Measurements from ENCODE around the gene MEGF6.

MEGF6 gene

DNA sequence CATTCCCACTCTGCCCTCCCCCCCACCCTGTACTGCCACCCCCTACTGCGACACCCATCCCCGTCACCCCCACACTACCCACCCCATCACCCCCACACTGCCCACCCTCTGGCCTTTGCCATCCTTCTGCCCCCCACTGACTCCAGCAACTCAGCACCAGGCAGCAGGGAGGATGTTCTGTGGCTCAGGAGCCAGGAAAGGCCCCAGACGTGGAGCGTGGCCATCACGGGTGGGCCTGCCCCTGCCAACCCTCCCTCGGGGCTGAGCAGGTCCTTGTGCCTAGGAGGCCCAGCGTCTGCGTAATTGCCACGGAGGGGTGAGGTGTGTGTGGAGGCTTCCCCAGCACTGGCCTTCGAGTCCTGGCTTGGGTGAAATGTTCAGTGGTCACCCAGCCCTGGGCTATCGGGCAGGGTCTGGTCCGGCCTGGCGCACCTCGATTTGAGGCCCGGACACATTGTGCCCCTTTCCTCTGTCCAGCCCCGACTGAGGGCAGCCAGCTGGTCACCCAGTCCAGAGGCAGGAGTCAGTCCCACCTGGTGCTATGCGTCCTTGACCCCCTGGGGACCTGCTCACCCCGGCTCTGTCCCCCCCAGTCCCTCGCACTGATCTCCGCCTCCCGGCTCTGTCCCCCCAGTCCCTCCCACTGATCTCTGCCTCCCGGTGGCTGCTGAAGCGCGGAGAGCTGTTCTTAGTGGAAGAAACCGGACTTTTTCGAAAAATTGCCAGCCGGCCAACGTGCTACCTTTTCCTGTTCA is 133.9 kb downstream of the MEGF6 start:
- H3K4me3 ChIP-seq (replicated peaks; ENCODE audit: insufficient read depth, low read length) = no peak overlapping the region
- no peak for DNase-seq (ENCODE audit: low read depth in 1 of 2, low spot score in 1 of 2)
- no peak overlapping the region for H3K27ac ChIP-seq (replicated peaks)
- H3K27me3 ChIP-seq (ENCODE audit: insufficient read depth, poor library complexity, severe bottlenecking) = peaks cover 18% of the 10 kb centered on the region
- TF ChIP-seq GABPA (IDR thresholded peaks at IDR 0.05; ENCODE audit: low read depth) (no peak), REST (IDR thresholded peaks at IDR 0.05; ENCODE audit: insufficient replicate concordance, low read depth) (no peak), CTCF (IDR thresholded peaks at IDR 0.05; ENCODE audit: insufficient read depth, low read length) (no peak), POLR2AphosphoS5 (IDR thresholded peaks at IDR 0.05; ENCODE audit: low read depth) (no peak), SPI1 (IDR thresholded peaks at IDR 0.05; ENCODE audit: borderline replicate concordance, low read depth) (no peak)

- TF ChIP-seq SPI1 (IDR thresholded peaks at IDR 0.05; ENCODE audit: borderline replicate concordance, low read depth) (no peak), CTCF (IDR thresholded peaks at IDR 0.05; ENCODE audit: insufficient read depth, low read length) (no peak), POLR2AphosphoS5 (IDR thresholded peaks at IDR 0.05; ENCODE audit: low read depth) (no peak), GABPA (IDR thresholded peaks at IDR 0.05; ENCODE audit: low read depth) (no peak), REST (IDR thresholded peaks at IDR 0.05; ENCODE audit: insufficient replicate concordance, low read depth) (no peak)
- DNase-seq (ENCODE audit: low read depth in 1 of 2, low spot score in 1 of 2) = no peak
- Histone ChIP-seq H3K4me3 (replicated peaks; ENCODE audit: insufficient read depth, low read length) (no peak overlapping the region), H3K27me3 (ENCODE audit: insufficient read depth, poor library complexity, severe bottlenecking) (peaks cover 15% of the 10 kb centered on the region), H3K27ac (replicated peaks) (no peak overlapping the region)
These were observed 134.6 kb downstream of the MEGF6 start for GRCh38 chr1:3476666-3477065.

- H3K27ac ChIP-seq (replicated peaks) = no peak overlapping the region
- H3K27me3 ChIP-seq (ENCODE audit: insufficient read depth, poor library complexity, severe bottlenecking) = peaks cover 15% of the 10 kb centered on the region
- no peak overlapping the region for H3K4me3 ChIP-seq (replicated peaks; ENCODE audit: insufficient read depth, low read length)
- DNase-seq (ENCODE audit: low read depth in 1 of 2, low spot score in 1 of 2) = no peak
- TF ChIP-seq SPI1 (IDR thresholded peaks at IDR 0.05; ENCODE audit: borderline replicate concordance, low read depth) (no peak), GABPA (IDR thresholded peaks at IDR 0.05; ENCODE audit: low read depth) (no peak), REST (IDR thresholded peaks at IDR 0.05; ENCODE audit: insufficient replicate concordance, low read depth) (no peak), CTCF (IDR thresholded peaks at IDR 0.05; ENCODE audit: insufficient read depth, low read length) (no peak), POLR2AphosphoS5 (IDR thresholded peaks at IDR 0.05; ENCODE audit: low read depth) (no peak)
These were observed 135.3 kb downstream of the MEGF6 start for GRCh38 chr1:3475839-3476573.
